Hypothalamus (tissue), 51 donors: ENCODE results near the gene LYRM4.
"Not testable (repeated sequence)": the region's sequence is repeated elsewhere in the genome, so short reads cannot be mapped to it uniquely, and the experiment has no call there.

Source experiments
- DNase-seq, 51 donors: peaks; one replicate each; lab custom pipeline; 2025; lab: John Stamatoyannopoulos, UW

The LYRM4 gene

GRCh38 chr6:5126214-5126613 lies 134.5 kb downstream of the LYRM4 start:
- DNase-seq: no peak

- no peak for DNase-seq
Measured at GRCh38 chr6:5125152-5126006, 135.4 kb downstream of the LYRM4 start.

- no peak for DNase-seq
Measured at GRCh38 chr6:5124526-5124925, 136.2 kb downstream of the LYRM4 start.

- DNase-seq: no peak
Measured at GRCh38 chr6:5123296-5124143, 137.2 kb downstream of the LYRM4 start.

- peak in 1 of 51 donors; percentile 5 for DNase-seq
Measured at GRCh38 chr6:5122504-5123112, 138.1 kb downstream of the LYRM4 start.

GRCh38 chr6:5121956-5122355 lies 138.8 kb downstream of the LYRM4 start:
- DNase-seq: no peak

GRCh38 chr6:5121479-5121878 lies 139.3 kb downstream of the LYRM4 start:
- peak in 2 of 51 donors; percentile 6 to 13 for DNase-seq

- DNase-seq: not testable (repeated sequence)
Measured at GRCh38 chr6:5120543-5120942, 140.2 kb downstream of the LYRM4 start.

- DNase-seq: no peak
Measured at GRCh38 chr6:5120011-5120410, 140.7 kb downstream of the LYRM4 start.

- no peak for DNase-seq
Measured at GRCh38 chr6:5119090-5119951, 141.4 kb downstream of the LYRM4 start.

- DNase-seq: no peak
Measured at GRCh38 chr6:5116243-5116991, 144.3 kb downstream of the LYRM4 start.

- DNase-seq: no peak
Measured at GRCh38 chr6:5115168-5115567, 145.6 kb downstream of the LYRM4 start.

- DNase-seq: no peak
Measured at GRCh38 chr6:5113096-5113495, 147.7 kb downstream of the LYRM4 start.

GRCh38 chr6:5112066-5112799 lies 148.5 kb downstream of the LYRM4 start:
- DNase-seq: no peak

GRCh38 chr6:5111626-5112025 lies 149.1 kb downstream of the LYRM4 start:
- no peak for DNase-seq

- DNase-seq: no peak
Measured at GRCh38 chr6:5110246-5110645, 150.5 kb downstream of the LYRM4 start.

- no peak for DNase-seq
Measured at GRCh38 chr6:5109436-5109835, 151.3 kb downstream of the LYRM4 start.

GRCh38 chr6:5108536-5109150 lies 152.1 kb downstream of the LYRM4 start:
- DNase-seq: no peak
